HepG2 (cell line): Measurements from ENCODE around the gene RAB3A. TPM values are rescaled to one million over a fixed set of nuclear protein-coding genes. Genes with fewer than 3 reads are reported as not detected.
A peak's percentile ranks its signal among the peaks of the same experiment; 100 is the strongest.

Experiments used
- CEBPZ ChIP-seq: IDR thresholded peaks from 2 replicates; pipeline ENCODE4 v1.6.1; 2012; ENCODE audit warnings: low read length, improper control_type of control experiment
- GATAD2A ChIP-seq: IDR thresholded peaks from 2 replicates; pipeline ENCODE4 v1.6.1; 2016
- MEF2D ChIP-seq: sonication (generic); formaldehyde crosslinking; IDR thresholded peaks from 2 replicates; pipeline ENCODE4 v1.5.1; 2020; ENCODE audit warnings: mild to moderate bottlenecking, missing genetic modification reagents
- SMARCC2 ChIP-seq: fragments of 450-650 bp; IDR thresholded peaks from 2 replicates; pipeline ENCODE4 v1.6.1; 2017; ENCODE audit warnings: antibody characterized with exemption, mild to moderate bottlenecking
- TIGD3 ChIP-seq: sonication (generic); formaldehyde crosslinking; IDR thresholded peaks from 2 replicates; pipeline ENCODE4 v1.5.1; 2020; ENCODE audit warnings: mild to moderate bottlenecking, missing genetic modification reagents, borderline replicate concordance
- ZBTB46 ChIP-seq: sonication (generic); formaldehyde crosslinking; IDR thresholded peaks from 2 replicates; pipeline ENCODE4 v1.4.0; 2020; ENCODE audit warnings: mild to moderate bottlenecking, missing genetic modification reagents, borderline replicate concordance
- ZFP90 ChIP-seq: sonication (generic); formaldehyde crosslinking; IDR thresholded peaks from 2 replicates; pipeline ENCODE4 v1.8.0; 2022; ENCODE audit warnings: missing genetic modification reagents, mild to moderate bottlenecking, inconsistent platforms, borderline replicate concordance
- ZHX2 ChIP-seq, 2 experiments: sonication (generic) in 1 of 2; formaldehyde crosslinking in 1 of 2; IDR thresholded peaks; 2 replicates each; pipeline versions ENCODE4 v1.6.1 to v1.9.0; 2014 to 2022; ENCODE audit warnings: antibody characterized with exemption in 1 of 2, borderline replicate concordance in 1 of 2, inconsistent platforms in 1 of 2, low read depth in 1 of 2, missing genetic modification reagents in 1 of 2
- ZNF12 ChIP-seq: sonication (generic); formaldehyde crosslinking; IDR thresholded peaks from 2 replicates; pipeline ENCODE4 v1.5.0; 2020; ENCODE audit warnings: missing genetic modification reagents
- polyA plus RNA-seq, 8 experiments: library from polyadenylated mRNA; depleted of rRNA in 3 of 8; stranded (reverse) in 7 of 8; unstranded in 1 of 8; fragments of >200 nt; fragmentation: Illumina TruSeq in 4 of 8; extraction: Trizol in 4 of 8; gene quantifications; 2 replicates each; pipeline versions ENCODE4 v1.2.1 to v1.2.3, GENCODE V29; 2011 to 2016; ENCODE audit warnings: low read depth in 4 of 8, missing spikeins in 1 of 8, mixed read lengths in 1 of 8; ENCODE audit not compliant: insufficient read depth in 1 of 8
- total RNA-seq, 5 experiments: library from RNA; depleted of rRNA; stranded (reverse); fragments of >200 nt; fragmentation: Illumina TruSeq; extraction: Trizol; gene quantifications; 2 replicates each; pipeline ENCODE4 v1.2.3, GENCODE V29; 2016; ENCODE audit warnings: low read depth in 1 of 5

Gene RAB3A
- total and polyA plus RNA-seq, 2 of the 13 experiments (the other 11 are each of a cell fraction or from before 2014, with no cell fraction given) = 0.58 to 0.98 TPM

DNA sequence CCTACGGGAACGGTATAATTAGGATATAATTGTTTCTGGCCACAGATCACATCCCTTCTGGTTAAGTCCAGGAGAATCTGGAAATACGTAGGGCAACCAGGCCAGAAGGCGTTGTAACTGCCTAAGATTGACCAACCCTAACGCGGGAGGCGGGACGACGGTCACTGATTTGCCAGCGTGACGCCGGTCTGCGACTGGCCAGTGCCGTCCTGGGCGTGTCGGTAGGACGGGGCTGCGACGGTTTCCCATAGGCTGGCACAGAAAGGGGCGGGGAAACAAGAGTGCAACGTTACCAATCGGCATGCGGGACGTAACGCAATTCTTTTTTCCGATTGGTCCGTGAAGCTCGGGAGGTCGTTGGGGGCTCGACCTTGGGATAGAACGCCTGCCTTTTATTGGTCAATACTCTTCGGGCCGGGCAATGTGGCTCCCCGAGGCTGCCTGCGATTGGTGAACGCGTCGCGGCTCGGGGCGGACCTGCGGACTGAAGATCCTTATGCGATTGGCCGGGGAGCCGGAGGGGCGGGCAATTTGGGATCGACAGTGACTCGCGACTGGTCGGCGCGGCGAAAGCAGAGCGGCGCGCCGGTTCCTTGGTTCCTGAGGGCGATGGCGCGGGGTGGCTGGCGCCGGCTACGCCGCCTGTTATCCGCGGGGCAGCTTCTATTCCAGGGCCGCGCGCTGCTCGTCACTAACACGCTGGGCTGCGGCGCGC, 11.0 kb downstream of the RAB3A start, which contains the start of gene MPV17L2 (continued):
- TF ChIP-seq ZFP90 (CRISPR knock-in tag) = 0 out of 2 replicates have a peak, but pooled peaks have one; percentile 43
- TF ChIP-seq ZNF12 (CRISPR knock-in tag) = no peak
- 0 out of 2 replicates have a peak, but pooled peaks have one; percentile 15 for TF ChIP-seq ZHX2 (IDR thresholded peaks at IDR 0.05; ENCODE audit: low read depth)
- TF ChIP-seq ZHX2 (CRISPR knock-in tag; IDR thresholded peaks at IDR 0.05; ENCODE audit: borderline replicate concordance) = no peak
- TF ChIP-seq MEF2D = peak; percentile 10; the same call in 1 of the 2 replicates
- TF ChIP-seq GATAD2A (CRISPR knock-in tag) = 0 out of 2 replicates have a peak, but pooled peaks have one; percentile 8
- TF ChIP-seq ZBTB46 (CRISPR knock-in tag) = no peak
- TF ChIP-seq TIGD3 (CRISPR knock-in tag) = no peak
- TF ChIP-seq CEBPZ = peak; percentile 81
- TF ChIP-seq SMARCC2 = no peak
